HG02763 (cell line): ENCODE data around the gene ZIC3.

Source experiments
- ATAC-seq: cut with Tn5 transposase; IDR thresholded peaks from one replicate; pipeline ENCODE4 v1.9.1; 2021; ENCODE audit warnings: mild to moderate bottlenecking, moderate library complexity; ENCODE audit not compliant: unreplicated experiment

ZIC3 gene

GRCh38 chrX:137573324-137574101 is 7.6 kb downstream of the ZIC3 start:
- ATAC-seq: no peak

- ATAC-seq: no peak
Measured at GRCh38 chrX:137574102-137574783, 8.3 kb downstream of the ZIC3 start.

- ATAC-seq: no peak
Measured at GRCh38 chrX:137574784-137575293, 8.9 kb downstream of the ZIC3 start.

GRCh38 chrX:137575596-137576255 is 9.8 kb downstream of the ZIC3 start:
- ATAC-seq: no peak

- ATAC-seq: no peak
Measured at GRCh38 chrX:137587151-137587550, 21.2 kb downstream of the ZIC3 start.

- no peak for ATAC-seq
Measured at GRCh38 chrX:137600769-137601168, 34.8 kb downstream of the ZIC3 start.
